Hair follicle dermal papilla cell (primary cell): ENCODE measurements around the gene TAS2R16. TPM values are rescaled to one million over a fixed set of nuclear protein-coding genes. Genes with fewer than 3 reads are reported as not detected.

Experiments
- total RNA-seq: library from RNA; depleted of rRNA; stranded (reverse); fragments of >200 nt; gene quantifications from 2 replicates; pipeline ENCODE4 v1.2.3, GENCODE V29; 2012

TAS2R16 gene, protein sequence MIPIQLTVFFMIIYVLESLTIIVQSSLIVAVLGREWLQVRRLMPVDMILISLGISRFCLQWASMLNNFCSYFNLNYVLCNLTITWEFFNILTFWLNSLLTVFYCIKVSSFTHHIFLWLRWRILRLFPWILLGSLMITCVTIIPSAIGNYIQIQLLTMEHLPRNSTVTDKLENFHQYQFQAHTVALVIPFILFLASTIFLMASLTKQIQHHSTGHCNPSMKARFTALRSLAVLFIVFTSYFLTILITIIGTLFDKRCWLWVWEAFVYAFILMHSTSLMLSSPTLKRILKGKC
- total RNA-seq = not detected in 2 replicates

DNA sequence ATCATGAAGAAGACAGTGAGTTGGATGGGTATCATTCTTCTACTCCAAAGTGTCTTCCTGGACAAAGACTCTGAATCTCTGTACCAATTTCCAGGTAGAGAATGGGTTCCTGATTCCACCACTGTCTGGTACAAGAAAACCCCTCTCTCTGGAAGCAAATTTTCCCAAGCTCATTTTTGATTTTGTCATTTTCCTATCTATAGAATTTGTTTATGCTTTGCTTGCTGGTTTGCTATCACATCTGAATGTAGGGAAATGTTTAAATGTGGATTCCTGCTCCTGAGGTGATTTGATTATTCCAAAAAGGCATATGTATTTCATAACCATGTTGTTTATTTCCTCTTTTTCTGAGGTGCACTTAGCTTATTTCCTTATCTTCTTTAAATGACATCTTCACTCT is at the start of gene TAS2R16:
TAS2R16 (minus strand) TSS at position 101 of the 400 bp plus-strand sequence; CDS start at position 35, 66 bp downstream.

Other genes starting within 250 kb of the TAS2R16 start
- 15.3 and 24.5 TPM in 2 replicates for gene CADPS2, start 109.2 kb downstream of the TAS2R16 start, total RNA-seq
- gene SLC13A1, start 204.3 kb upstream of the TAS2R16 start, total RNA-seq = not detected in 2 replicates